Keratinocyte (primary cell): ENCODE data around the gene SLC25A11. TPM values are rescaled to one million over a fixed set of nuclear protein-coding genes. Genes with fewer than 3 reads are reported as not detected.
"Not testable (repeated sequence)": the region's sequence is repeated elsewhere in the genome, so short reads cannot be mapped to it uniquely, and the experiment has no call there.

Experiments used
- DNase-seq: peaks from one replicate; pipeline ENCODE4 v3.0.0-alpha.2; 2011; ENCODE audit warnings: low read depth, missing footprints, low spot score
- FAIRE-seq: peaks from 2 replicates; lab custom pipeline; 2011; peaks lifted over from hg19 to GRCh38; lab: Jason Lieb, UNC
- H2AFZ ChIP-seq: 2 replicates; pipeline ENCODE4 v1.6.0; 2012; ENCODE audit warnings: low read length, control low read depth, inconsistent platforms; ENCODE audit not compliant: control insufficient read depth
- H3K27ac ChIP-seq: 2 replicates; pipeline ENCODE4 v1.5.1; 2011; ENCODE audit warnings: low read length; ENCODE audit not compliant: control insufficient read depth, insufficient read depth
- H3K27me3 ChIP-seq: 3 replicates; pipeline ENCODE4 v1.6.0; 2011; ENCODE audit warnings: low read length; ENCODE audit not compliant: control insufficient read depth, insufficient read depth; ENCODE audit errors: extremely low read depth
- H3K36me3 ChIP-seq, 2 experiments: 2 replicates in 1 of 2; 3 replicates in 1 of 2; pipeline ENCODE4 v1.5.1; 2011; ENCODE audit warnings: low read length in 2 of 2, mild to moderate bottlenecking in 1 of 2; ENCODE audit not compliant: control insufficient read depth in 2 of 2, insufficient read depth in 2 of 2; ENCODE audit errors: extremely low read depth in 1 of 2
- H3K4me1 ChIP-seq: 3 replicates; pipeline ENCODE4 v1.5.1; 2011; ENCODE audit warnings: low read length; ENCODE audit not compliant: control insufficient read depth, insufficient read depth; ENCODE audit errors: extremely low read depth
- H3K4me2 ChIP-seq: 3 replicates; pipeline ENCODE4 v1.6.0; 2011; ENCODE audit warnings: low read depth, low read length; ENCODE audit not compliant: control insufficient read depth, insufficient read depth; ENCODE audit errors: extremely low read depth
- H3K4me3 ChIP-seq, 3 experiments: fragments of 200-600 bp in 1 of 3; sonication (generic) in 1 of 3; 2 replicates in 2 of 3; 3 replicates in 1 of 3; pipeline ENCODE4 v1.5.1; 2011 to 2016; ENCODE audit warnings: low read length in 3 of 3, mild to moderate bottlenecking in 3 of 3, control low read depth in 2 of 3, inconsistent platforms in 1 of 3, low read depth in 1 of 3, mixed read lengths in 1 of 3, mixed run types in 1 of 3, moderate library complexity in 1 of 3; ENCODE audit not compliant: control insufficient read depth in 2 of 3, insufficient read depth in 2 of 3; ENCODE audit errors: extremely low read depth in 1 of 3
- H3K79me2 ChIP-seq: 2 replicates; pipeline ENCODE4 v1.6.0; 2012; ENCODE audit warnings: low read length; ENCODE audit not compliant: control insufficient read depth, insufficient read depth
- H3K9ac ChIP-seq: 3 replicates; pipeline ENCODE4 v1.6.0; 2011; ENCODE audit warnings: low read length; ENCODE audit not compliant: control insufficient read depth, insufficient read depth; ENCODE audit errors: extremely low read depth
- H3K9me1 ChIP-seq: 3 replicates; pipeline ENCODE4 v1.6.0; 2011; ENCODE audit warnings: low read length; ENCODE audit not compliant: control insufficient read depth, insufficient read depth; ENCODE audit errors: extremely low read depth
- H3K9me3 ChIP-seq: 2 replicates; pipeline ENCODE4 v1.5.1; 2012; ENCODE audit warnings: low read depth, low read length; ENCODE audit not compliant: control insufficient read depth
- H4K20me1 ChIP-seq: 3 replicates; pipeline ENCODE4 v1.6.0; 2011; ENCODE audit warnings: low read length; ENCODE audit not compliant: control insufficient read depth, insufficient read depth; ENCODE audit errors: extremely low read depth
- CTCF ChIP-seq, 3 experiments: IDR thresholded peaks in 1 of 3; conservative IDR thresholded peaks in 1 of 3; optimal IDR thresholded peaks in 1 of 3; 2 replicates in 2 of 3; 3 replicates in 1 of 3; pipeline versions ENCODE3 to v1.5.1; 2011; ENCODE audit warnings: low read length in 3 of 3, mild to moderate bottlenecking in 3 of 3, moderate library complexity in 2 of 3, control low read depth in 1 of 3, inconsistent platforms in 1 of 3; ENCODE audit not compliant: insufficient read depth in 2 of 3; ENCODE audit errors: extremely low read depth in 1 of 3
- EZH2 ChIP-seq: IDR thresholded peaks from one replicate; pipeline ENCODE4 v1.6.1; 2012; ENCODE audit warnings: inconsistent platforms, mild to moderate bottlenecking, low read length, moderate library complexity
- dilution Hi-C: fragments of 300-500 bp; cut with MboI; formaldehyde crosslinking; loops from one replicate; pipeline ENCODE4 v1.7.0; 2020; ENCODE audit warnings: low sequenced_read_pairs; ENCODE audit not compliant: extremely low pct_ligation_motif_present
- polyA plus RNA-seq, 5 experiments: library from polyadenylated mRNA; depleted of rRNA in 3 of 5; stranded (reverse) in 3 of 5; stranded (forward) in 1 of 5; unstranded in 1 of 5; fragments of >200 nt; gene quantifications; 1 replicate in 1 of 5; 2 replicates in 3 of 5; 3 replicates in 1 of 5; pipeline versions ENCODE4 v1.2.1 to v1.2.3, GENCODE V29; 2011 to 2012; ENCODE audit warnings: missing spikeins in 2 of 5, low read depth in 1 of 5, low replicate concordance in 1 of 5

Gene SLC25A11
- polyA plus RNA-seq, 1 donor (not counting 4 experiments of a cell fraction or from before 2014, with no cell fraction given), result 33.8 TPM

DNA sequence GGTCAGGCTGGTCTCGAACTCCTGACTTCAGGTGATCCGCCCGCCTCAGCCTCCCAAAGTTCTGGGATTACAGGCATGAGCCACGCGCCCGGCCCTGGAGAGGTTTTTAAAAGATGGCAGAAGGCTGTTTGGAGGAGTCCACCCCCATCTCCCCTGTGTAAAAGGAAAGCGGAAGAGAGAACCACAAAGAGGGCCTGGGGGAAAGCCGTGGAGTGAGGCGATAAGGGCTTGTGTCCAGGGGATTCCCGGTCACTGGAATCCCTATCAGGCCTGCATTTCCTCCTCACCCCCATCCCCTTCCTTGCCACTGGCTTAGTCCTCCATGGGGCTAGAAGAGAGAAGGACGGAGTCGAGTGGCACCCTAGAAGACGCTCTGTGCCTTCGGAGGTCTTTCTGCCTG lies 7.9 kb downstream of the SLC25A11 start, which contains the start of gene GP1BA:
TSS of gene GP1BA (plus strand) at position 315 of the 400 bp plus-strand sequence. CDS start 328 bp downstream, outside the sequence.
- Histone ChIP-seq H2AFZ (no peak within 1 kb of the TSS), H3K9me3 (no peaks in the 10 kb centered on the region), H3K27ac (no peak within 1 kb of the TSS), H3K36me3 (peaks cover 0 to 8% of the 10 kb centered on the region in 2 experiments), H3K27me3 (no peaks in the 10 kb centered on the region), H3K9me1 (no peaks in the 10 kb centered on the region), H3K4me3 (no peak within 1 kb of the TSS), H3K9ac (no peak within 1 kb of the TSS), H3K4me1 (peaks cover 7% of the 10 kb centered on the region), H3K79me2 (no peaks in the 10 kb centered on the region), H4K20me1 (no peaks in the 10 kb centered on the region), H3K4me2 (no peak within 1 kb of the TSS)
- FAIRE-seq, result no peak
- no peak for DNase-seq
- TF ChIP-seq EZH2 (no peak), CTCF (optimal IDR thresholded peaks at IDR 0.05 in 1 of 3, IDR thresholded peaks at IDR 0.05 in 1 of 3, conservative IDR thresholded peaks at IDR 0.05 in 1 of 3; ENCODE audit: extremely low read depth in 1 of 3, insufficient read depth in 2 of 3, low read length in 3 of 3) (no peak)
- dilution Hi-C loops, result no loop called here

DNA sequence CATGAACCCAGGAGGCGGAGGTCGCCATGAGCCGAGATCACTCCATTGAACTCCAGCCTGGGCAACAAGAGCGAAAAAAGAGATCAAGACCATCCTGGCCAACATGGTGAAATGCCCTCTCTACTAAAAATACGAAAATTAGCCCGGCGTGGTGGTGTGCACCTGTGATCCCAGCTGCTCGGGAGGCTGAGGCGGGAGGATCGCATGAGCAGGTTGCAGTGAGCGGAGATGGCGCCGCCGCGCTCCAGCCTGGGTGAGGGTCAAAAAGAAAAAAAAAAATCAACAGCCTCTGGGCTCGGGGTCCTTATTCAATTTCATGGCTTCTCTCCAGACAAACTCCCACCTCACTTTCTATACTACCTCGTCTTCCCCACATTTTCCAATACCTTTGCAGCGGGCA lies 11.0 kb downstream of the SLC25A11 start:
- Histone ChIP-seq H3K4me3 (no peak overlapping the region), H3K4me2 (no peak overlapping the region), H3K9me1 (no peaks in the 10 kb centered on the region), H3K36me3 (peaks cover 0 to 7% of the 10 kb centered on the region in 2 experiments), H3K79me2 (no peaks in the 10 kb centered on the region), H3K9ac (no peak overlapping the region), H3K27me3 (no peaks in the 10 kb centered on the region), H2AFZ (no peak overlapping the region), H4K20me1 (no peaks in the 10 kb centered on the region), H3K4me1 (no peaks in the 10 kb centered on the region), H3K9me3 (no peaks in the 10 kb centered on the region), H3K27ac (no peak overlapping the region)
- no peak for DNase-seq
- dilution Hi-C loops, result no loop called here
- no peak for FAIRE-seq
- no peak for TF ChIP-seq EZH2
- TF ChIP-seq CTCF (optimal IDR thresholded peaks at IDR 0.05 in 1 of 3, IDR thresholded peaks at IDR 0.05 in 1 of 3, conservative IDR thresholded peaks at IDR 0.05 in 1 of 3; ENCODE audit: extremely low read depth in 1 of 3, insufficient read depth in 2 of 3, low read length in 3 of 3), result no peak

GRCh38 chr17:4926577-4927335 lies 13.1 kb downstream of the SLC25A11 start:
- H3K27me3 ChIP-seq, DNase-seq, H3K9me3 ChIP-seq, FAIRE-seq, H3K4me3 ChIP-seq, dilution Hi-C loops, H2AFZ ChIP-seq, H3K36me3 ChIP-seq, H3K9ac ChIP-seq, H4K20me1 ChIP-seq, H3K4me1 ChIP-seq, H3K79me2 ChIP-seq, H3K4me2 ChIP-seq, H3K27ac ChIP-seq, H3K9me1 ChIP-seq: not testable (repeated sequence)
